Muscle layer of colon (tissue), 2 donors: ENCODE measurements around the gene SKIL.

Experiments used
- H3K27ac ChIP-seq: one replicate; pipeline ENCODE4 v1.7.0; 2013; ENCODE audit warnings: low read depth, mild to moderate bottlenecking, low read length, moderate library complexity
- H3K27me3 ChIP-seq, 2 donors: one replicate each; pipeline ENCODE4 v1.7.0; 2013; ENCODE audit warnings: low read length in 2 of 2, mild to moderate bottlenecking in 2 of 2; ENCODE audit not compliant: insufficient read depth in 2 of 2, control insufficient read depth in 1 of 2
- H3K36me3 ChIP-seq: one replicate; pipeline ENCODE4 v1.7.0; 2013; ENCODE audit warnings: mild to moderate bottlenecking, low read length; ENCODE audit not compliant: insufficient read depth
- H3K4me1 ChIP-seq: one replicate; pipeline ENCODE4 v1.7.0; 2013; ENCODE audit warnings: mild to moderate bottlenecking, low read length; ENCODE audit not compliant: insufficient read depth
- H3K4me3 ChIP-seq, 2 donors: one replicate each; pipeline ENCODE4 v1.7.0; 2013; ENCODE audit warnings: low read length in 2 of 2, low read depth in 1 of 2, mild to moderate bottlenecking in 1 of 2, moderate library complexity in 1 of 2
- H3K9ac ChIP-seq: one replicate; pipeline ENCODE4 v1.7.0; 2013; ENCODE audit warnings: low read length
- H3K9me3 ChIP-seq: one replicate; pipeline ENCODE4 v1.7.0; 2013; ENCODE audit warnings: mild to moderate bottlenecking, low read length
- donor health status: abdominal sarcoma.
- donor health status: Adenocarcinoma of cecum.

The SKIL gene

GRCh38 chr3:170428095-170428494, 70.6 kb downstream of the SKIL start:
- no peaks in the 10 kb centered on the region for H3K4me1 ChIP-seq
- H3K27ac ChIP-seq, result no peak overlapping the region
- H3K36me3 ChIP-seq, result no peaks in the 10 kb centered on the region
- H3K4me3 ChIP-seq, result no peak overlapping the region
- H3K9me3 ChIP-seq, result no peaks in the 10 kb centered on the region
- no peak overlapping the region for H3K9ac ChIP-seq
- no peaks in the 10 kb centered on the region for H3K27me3 ChIP-seq

GRCh38 chr3:170429050-170429449, 71.5 kb downstream of the SKIL start:
- H3K4me3 ChIP-seq, result no peak overlapping the region
- no peaks in the 10 kb centered on the region for H3K36me3 ChIP-seq
- no peaks in the 10 kb centered on the region for H3K4me1 ChIP-seq
- H3K9me3 ChIP-seq, result no peaks in the 10 kb centered on the region
- no peaks in the 10 kb centered on the region for H3K27me3 ChIP-seq
- no peak overlapping the region for H3K9ac ChIP-seq
- H3K27ac ChIP-seq, result no peak overlapping the region

GRCh38 chr3:170431054-170431453, 73.5 kb downstream of the SKIL start:
- no peaks in the 10 kb centered on the region for H3K27me3 ChIP-seq
- no peak overlapping the region for H3K27ac ChIP-seq
- H3K4me3 ChIP-seq, result no peak overlapping the region
- H3K9me3 ChIP-seq, result no peaks in the 10 kb centered on the region
- H3K9ac ChIP-seq, result no peak overlapping the region
- H3K4me1 ChIP-seq, result no peaks in the 10 kb centered on the region
- no peaks in the 10 kb centered on the region for H3K36me3 ChIP-seq

GRCh38 chr3:170432416-170432815, 74.9 kb downstream of the SKIL start:
- Histone ChIP-seq H3K9ac (no peak overlapping the region), H3K27me3 (no peaks in the 10 kb centered on the region), H3K36me3 (no peaks in the 10 kb centered on the region), H3K4me3 (no peak overlapping the region), H3K9me3 (no peaks in the 10 kb centered on the region), H3K27ac (no peak overlapping the region), H3K4me1 (no peaks in the 10 kb centered on the region)

GRCh38 chr3:170436697-170437096, 79.2 kb downstream of the SKIL start:
- no peaks in the 10 kb centered on the region for H3K9me3 ChIP-seq
- H3K27me3 ChIP-seq, result no peaks in the 10 kb centered on the region
- H3K4me3 ChIP-seq, result no peak overlapping the region
- H3K4me1 ChIP-seq, result no peaks in the 10 kb centered on the region
- no peak overlapping the region for H3K9ac ChIP-seq
- H3K27ac ChIP-seq, result no peak overlapping the region
- H3K36me3 ChIP-seq, result no peaks in the 10 kb centered on the region

GRCh38 chr3:170437176-170437575, 79.7 kb downstream of the SKIL start:
- Histone ChIP-seq H3K4me3 (no peak overlapping the region), H3K9ac (no peak overlapping the region), H3K4me1 (no peaks in the 10 kb centered on the region), H3K36me3 (no peaks in the 10 kb centered on the region), H3K9me3 (no peaks in the 10 kb centered on the region), H3K27me3 (no peaks in the 10 kb centered on the region), H3K27ac (no peak overlapping the region)

GRCh38 chr3:170437696-170438407, 80.3 kb downstream of the SKIL start:
- Histone ChIP-seq H3K4me1 (no peaks in the 10 kb centered on the region), H3K9me3 (no peaks in the 10 kb centered on the region), H3K4me3 (no peak overlapping the region), H3K27me3 (no peaks in the 10 kb centered on the region), H3K9ac (no peak overlapping the region), H3K27ac (no peak overlapping the region), H3K36me3 (no peaks in the 10 kb centered on the region)

GRCh38 chr3:170438836-170439235, 81.3 kb downstream of the SKIL start:
- Histone ChIP-seq H3K27ac (no peak overlapping the region), H3K9me3 (no peaks in the 10 kb centered on the region), H3K9ac (no peak overlapping the region)

GRCh38 chr3:170440344-170440743, 82.8 kb downstream of the SKIL start:
- H3K9me3 ChIP-seq, result no peaks in the 10 kb centered on the region
- no peak overlapping the region for H3K4me3 ChIP-seq
- no peaks in the 10 kb centered on the region for H3K36me3 ChIP-seq
- no peak overlapping the region for H3K27ac ChIP-seq
- no peaks in the 10 kb centered on the region for H3K27me3 ChIP-seq
- no peaks in the 10 kb centered on the region for H3K4me1 ChIP-seq
- no peak overlapping the region for H3K9ac ChIP-seq

More at GRCh38 chr3:170438836-170439235, 81.3 kb downstream of the SKIL start:
- no peak overlapping the region for H3K4me3 ChIP-seq
- H3K36me3 ChIP-seq, result no peaks in the 10 kb centered on the region
- no peaks in the 10 kb centered on the region for H3K4me1 ChIP-seq
- H3K27me3 ChIP-seq, result no peaks in the 10 kb centered on the region

- Histone ChIP-seq H3K36me3 (no peaks in the 10 kb centered on the region), H3K27ac (no peak overlapping the region), H3K4me1 (no peaks in the 10 kb centered on the region), H3K27me3 (no peaks in the 10 kb centered on the region), H3K4me3 (no peak overlapping the region), H3K9me3 (no peaks in the 10 kb centered on the region), H3K9ac (no peak overlapping the region)
Measured at GRCh38 chr3:170441412-170441811, 83.9 kb downstream of the SKIL start.

- Histone ChIP-seq H3K9ac (no peak overlapping the region), H3K27ac (no peak overlapping the region), H3K4me3 (no peak overlapping the region), H3K4me1 (no peaks in the 10 kb centered on the region), H3K9me3 (no peaks in the 10 kb centered on the region), H3K36me3 (no peaks in the 10 kb centered on the region), H3K27me3 (no peaks in the 10 kb centered on the region)
Measured at GRCh38 chr3:170442947-170443346, 85.4 kb downstream of the SKIL start.

GRCh38 chr3:170443457-170443856, 85.9 kb downstream of the SKIL start:
- Histone ChIP-seq H3K27ac (no peak overlapping the region), H3K36me3 (no peaks in the 10 kb centered on the region), H3K9me3 (no peaks in the 10 kb centered on the region), H3K4me3 (no peak overlapping the region), H3K27me3 (no peaks in the 10 kb centered on the region), H3K9ac (no peak overlapping the region), H3K4me1 (no peaks in the 10 kb centered on the region)
